Cardiac muscle cell (in vitro differentiated cells and primary cell): ENCODE results near the gene LRIT1. TPM values are rescaled to one million over a fixed set of nuclear protein-coding genes. Genes with fewer than 3 reads are reported as not detected.
A peak's percentile ranks its signal among the peaks of the same experiment; 100 is the strongest.

Experiments used
- DNase-seq, 2 donors: peaks; one replicate each; pipeline versions ENCODE4 v3.0.0 to v3.0.0-alpha.2; 2010 to 2017; ENCODE audit warnings: low read depth in 1 of 2, low spot score in 1 of 2
- H3K27ac ChIP-seq: fragments of 200-600 bp; sonication (generic); 2 replicates; pipeline ENCODE4 v1.5.1; 2016
- H3K27me3 ChIP-seq: fragments of 200-600 bp; sonication (generic); 2 replicates; pipeline ENCODE4 v1.6.0; 2016; ENCODE audit warnings: control low read depth
- H3K36me3 ChIP-seq: fragments of 200-600 bp; sonication (generic); 2 replicates; pipeline ENCODE4 v1.5.1; 2016; ENCODE audit warnings: control low read depth
- H3K4me1 ChIP-seq: fragments of 200-600 bp; sonication (generic); 2 replicates; pipeline ENCODE4 v1.8.1; 2017; ENCODE audit warnings: low read depth, mild to moderate bottlenecking, mixed run types
- H3K4me3 ChIP-seq: fragments of 200-600 bp; sonication (generic); 2 replicates; pipeline ENCODE4 v1.5.1; 2016; ENCODE audit warnings: mild to moderate bottlenecking
- H3K9me3 ChIP-seq: fragments of 200-600 bp; sonication (generic); 2 replicates; pipeline ENCODE4 v1.5.1; 2017; ENCODE audit warnings: low read depth, mild to moderate bottlenecking, control low read depth
- polyA plus RNA-seq: library from polyadenylated mRNA; unstranded; fragments of >200 nt; fragmentation: Nextera tagmentation; extraction: Ambion mirVana; gene quantifications from 2 replicates; pipeline ENCODE4 v1.2.1, GENCODE V29; 2016
- total RNA-seq: library from RNA; depleted of rRNA; stranded (reverse); fragments of >200 nt; gene quantifications from 2 replicates; pipeline ENCODE4 v1.2.3, GENCODE V29; 2016
- TF ChIP-seq, protein P1 (sequence below): IDR thresholded peaks from 2 replicates; pipeline ENCODE4 v1.5.1; 2012; ENCODE audit warnings: low read depth, mild to moderate bottlenecking, low read length

The LRIT1 gene
- total and polyA plus RNA-seq, 2 experiments from 2014 or later = not detected

DNA sequence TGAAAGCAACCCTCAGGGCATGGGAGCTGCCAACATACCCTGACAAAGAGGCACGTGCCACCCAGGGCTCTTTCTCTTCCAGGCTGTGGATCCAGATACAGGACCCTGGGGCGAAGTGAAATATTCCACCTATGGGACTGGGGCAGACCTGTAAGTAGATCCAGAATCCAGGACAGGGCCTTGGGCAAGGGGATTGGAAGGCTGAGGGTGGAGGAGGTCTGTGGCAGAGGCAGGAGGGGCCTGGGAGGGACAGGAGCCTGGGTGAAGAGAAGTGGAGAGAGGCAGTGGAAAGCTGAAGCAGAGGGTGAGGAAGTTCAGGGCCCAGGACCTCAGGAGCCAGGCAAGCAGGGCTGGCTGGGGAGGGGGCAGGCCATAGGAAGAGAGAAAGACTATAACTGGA is 29.8 kb downstream of the LRIT1 start:
- Histone ChIP-seq H3K9me3 (no peaks in the 10 kb centered on the region), H3K4me3 (no peak overlapping the region), H3K36me3 (no peaks in the 10 kb centered on the region), H3K4me1 (no peaks in the 10 kb centered on the region), H3K27ac (no peak overlapping the region), H3K27me3 (peaks cover 17% of the 10 kb centered on the region)
- DNase-seq = no peak
- TF ChIP-seq, protein P1, sequence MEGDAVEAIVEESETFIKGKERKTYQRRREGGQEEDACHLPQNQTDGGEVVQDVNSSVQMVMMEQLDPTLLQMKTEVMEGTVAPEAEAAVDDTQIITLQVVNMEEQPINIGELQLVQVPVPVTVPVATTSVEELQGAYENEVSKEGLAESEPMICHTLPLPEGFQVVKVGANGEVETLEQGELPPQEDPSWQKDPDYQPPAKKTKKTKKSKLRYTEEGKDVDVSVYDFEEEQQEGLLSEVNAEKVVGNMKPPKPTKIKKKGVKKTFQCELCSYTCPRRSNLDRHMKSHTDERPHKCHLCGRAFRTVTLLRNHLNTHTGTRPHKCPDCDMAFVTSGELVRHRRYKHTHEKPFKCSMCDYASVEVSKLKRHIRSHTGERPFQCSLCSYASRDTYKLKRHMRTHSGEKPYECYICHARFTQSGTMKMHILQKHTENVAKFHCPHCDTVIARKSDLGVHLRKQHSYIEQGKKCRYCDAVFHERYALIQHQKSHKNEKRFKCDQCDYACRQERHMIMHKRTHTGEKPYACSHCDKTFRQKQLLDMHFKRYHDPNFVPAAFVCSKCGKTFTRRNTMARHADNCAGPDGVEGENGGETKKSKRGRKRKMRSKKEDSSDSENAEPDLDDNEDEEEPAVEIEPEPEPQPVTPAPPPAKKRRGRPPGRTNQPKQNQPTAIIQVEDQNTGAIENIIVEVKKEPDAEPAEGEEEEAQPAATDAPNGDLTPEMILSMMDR = no peak

DNA sequence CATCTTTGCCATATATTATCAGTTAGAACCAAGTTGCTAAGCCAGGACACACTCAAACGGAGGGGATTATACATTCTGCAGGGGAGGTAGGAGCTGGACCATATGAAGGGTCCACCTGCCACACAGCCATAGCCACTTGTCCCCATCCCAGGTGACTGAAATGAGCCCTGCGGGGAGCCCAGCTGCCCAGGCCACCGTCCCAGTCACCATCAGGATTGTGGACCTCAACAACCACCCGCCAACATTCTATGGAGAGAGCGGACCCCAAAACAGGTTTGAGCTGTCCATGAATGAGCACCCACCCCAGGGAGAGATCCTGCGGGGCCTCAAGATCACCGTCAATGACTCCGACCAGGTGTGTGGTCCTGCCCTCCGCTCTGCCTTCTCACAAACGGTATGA is 33.3 kb downstream of the LRIT1 start:
- Histone ChIP-seq H3K27ac (no peak overlapping the region), H3K4me1 (no peaks in the 10 kb centered on the region), H3K4me3 (no peak overlapping the region), H3K27me3 (peaks cover 17% of the 10 kb centered on the region), H3K9me3 (no peaks in the 10 kb centered on the region), H3K36me3 (no peaks in the 10 kb centered on the region)
- TF ChIP-seq, protein P1 = no peak
- DNase-seq = no peak

DNA sequence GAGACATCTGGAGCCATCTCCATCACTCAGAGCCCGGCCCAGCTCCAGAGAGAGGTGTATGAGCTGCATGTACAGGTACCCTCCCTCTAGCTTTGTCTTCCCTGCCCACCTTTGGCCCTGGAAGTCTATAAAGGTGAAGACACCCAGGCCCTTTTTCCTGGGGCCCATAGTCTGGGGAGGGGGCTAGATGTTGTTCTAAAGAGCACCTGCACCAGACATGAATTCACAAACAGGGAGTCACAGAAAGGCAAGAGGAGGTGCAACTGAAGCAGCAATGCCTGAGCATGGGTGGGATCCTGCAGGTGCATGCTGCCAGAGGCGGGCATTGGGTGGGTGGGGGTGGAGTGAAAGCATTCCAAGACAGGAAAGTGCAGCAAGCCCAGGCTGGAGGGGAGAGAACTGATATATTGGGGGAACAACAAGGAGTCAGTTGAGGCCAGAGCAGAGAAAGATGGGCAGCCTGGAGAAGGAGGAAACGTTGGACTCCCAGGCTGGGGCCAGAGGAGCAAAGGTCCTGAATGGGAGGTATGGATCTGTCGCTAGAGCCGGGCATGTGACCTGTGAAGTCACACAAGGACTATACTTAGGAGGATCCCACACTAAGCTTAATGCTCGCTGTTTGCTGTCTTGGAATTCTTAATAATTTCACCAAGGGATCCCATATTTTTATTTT is 35.4 kb downstream of the LRIT1 start:
- no peaks in the 10 kb centered on the region for H3K36me3 ChIP-seq
- H3K9me3 ChIP-seq = no peaks in the 10 kb centered on the region
- H3K4me3 ChIP-seq = no peak overlapping the region
- peaks cover 17% of the 10 kb centered on the region for H3K27me3 ChIP-seq
- no peak for DNase-seq
- no peak overlapping the region for H3K27ac ChIP-seq
- no peaks in the 10 kb centered on the region for H3K4me1 ChIP-seq
- TF ChIP-seq, protein P1 = no peak

DNA sequence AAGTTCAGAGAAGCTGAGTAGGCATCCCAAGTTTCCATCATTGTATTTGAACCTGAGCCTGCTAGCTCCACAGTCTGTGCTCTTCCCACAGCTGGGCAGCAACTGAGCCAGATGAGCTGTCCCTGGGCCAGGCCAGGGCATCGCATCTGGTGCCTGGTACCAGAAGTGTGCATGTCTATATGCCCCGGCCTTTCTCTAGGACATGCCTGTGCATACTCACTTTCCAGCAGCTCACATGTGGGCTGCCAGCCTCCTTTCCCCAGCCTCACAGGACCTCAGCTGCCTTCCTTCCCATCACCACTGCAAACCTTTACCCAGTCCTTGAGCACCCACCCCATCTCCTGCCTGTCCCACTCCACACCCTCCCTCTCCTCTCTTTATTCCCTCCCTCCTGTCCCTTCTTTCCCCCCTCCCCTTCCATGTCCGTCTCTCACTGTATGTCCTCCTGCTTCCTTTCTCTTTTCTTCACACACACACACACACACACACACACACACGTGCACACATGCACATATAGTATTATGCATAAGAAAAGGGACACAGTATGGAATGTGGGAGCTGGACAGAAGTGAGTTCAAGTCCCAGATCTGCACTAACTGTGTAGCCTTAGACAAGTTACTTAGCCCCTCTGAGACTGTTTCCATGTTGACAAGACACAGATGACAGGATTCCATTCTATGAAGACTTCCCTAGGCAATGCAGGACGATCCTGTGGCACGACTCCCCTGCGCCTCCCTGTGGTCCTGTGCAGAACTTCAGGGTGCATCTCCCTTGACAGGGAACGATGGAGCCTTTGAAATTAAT is 36.1 kb downstream of the LRIT1 start:
- peak; percentile 53 to 55 for DNase-seq
- Histone ChIP-seq H3K4me1 (no peaks in the 10 kb centered on the region), H3K9me3 (no peaks in the 10 kb centered on the region), H3K4me3 (no peak overlapping the region), H3K27ac (no peak overlapping the region), H3K27me3 (peaks cover 17% of the 10 kb centered on the region), H3K36me3 (no peaks in the 10 kb centered on the region)
- TF ChIP-seq, protein P1 = peak; percentile 86

DNA sequence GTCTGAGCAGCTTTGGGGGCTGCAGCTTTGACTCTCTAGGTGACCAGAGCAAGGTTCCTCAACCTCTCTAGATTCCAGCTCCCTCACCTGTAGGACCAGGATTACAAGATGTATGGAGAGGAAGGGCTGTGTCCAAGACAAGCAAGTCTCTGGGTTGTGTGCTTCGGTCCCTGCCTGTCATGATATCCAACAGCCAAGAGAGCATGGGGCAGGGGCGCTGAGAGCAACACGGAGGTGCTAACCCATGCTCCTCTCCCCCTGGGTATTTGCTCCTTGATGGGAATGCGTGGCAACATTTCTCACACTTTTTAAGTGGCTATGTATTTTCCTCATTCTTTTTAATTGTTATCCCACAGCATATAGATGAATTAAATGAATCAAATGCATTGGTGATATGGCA is 36.7 kb downstream of the LRIT1 start:
- Histone ChIP-seq H3K9me3 (no peaks in the 10 kb centered on the region), H3K36me3 (no peaks in the 10 kb centered on the region), H3K4me3 (no peak overlapping the region), H3K27ac (no peak overlapping the region), H3K4me1 (no peaks in the 10 kb centered on the region), H3K27me3 (peaks cover 17% of the 10 kb centered on the region)
- no peak for DNase-seq
- TF ChIP-seq, protein P1 = no peak
